HG03175 (cell line): ENCODE data around the gene SVIL.
"Not testable (repeated sequence)": the region's sequence is repeated elsewhere in the genome, so short reads cannot be mapped to it uniquely, and the experiment has no call there.

Experiments used
- ATAC-seq: cut with Tn5 transposase; IDR thresholded peaks from one replicate; pipeline ENCODE4 v1.9.1; 2021; ENCODE audit warnings: mild to moderate bottlenecking, moderate library complexity; ENCODE audit not compliant: unreplicated experiment

SVIL gene

DNA sequence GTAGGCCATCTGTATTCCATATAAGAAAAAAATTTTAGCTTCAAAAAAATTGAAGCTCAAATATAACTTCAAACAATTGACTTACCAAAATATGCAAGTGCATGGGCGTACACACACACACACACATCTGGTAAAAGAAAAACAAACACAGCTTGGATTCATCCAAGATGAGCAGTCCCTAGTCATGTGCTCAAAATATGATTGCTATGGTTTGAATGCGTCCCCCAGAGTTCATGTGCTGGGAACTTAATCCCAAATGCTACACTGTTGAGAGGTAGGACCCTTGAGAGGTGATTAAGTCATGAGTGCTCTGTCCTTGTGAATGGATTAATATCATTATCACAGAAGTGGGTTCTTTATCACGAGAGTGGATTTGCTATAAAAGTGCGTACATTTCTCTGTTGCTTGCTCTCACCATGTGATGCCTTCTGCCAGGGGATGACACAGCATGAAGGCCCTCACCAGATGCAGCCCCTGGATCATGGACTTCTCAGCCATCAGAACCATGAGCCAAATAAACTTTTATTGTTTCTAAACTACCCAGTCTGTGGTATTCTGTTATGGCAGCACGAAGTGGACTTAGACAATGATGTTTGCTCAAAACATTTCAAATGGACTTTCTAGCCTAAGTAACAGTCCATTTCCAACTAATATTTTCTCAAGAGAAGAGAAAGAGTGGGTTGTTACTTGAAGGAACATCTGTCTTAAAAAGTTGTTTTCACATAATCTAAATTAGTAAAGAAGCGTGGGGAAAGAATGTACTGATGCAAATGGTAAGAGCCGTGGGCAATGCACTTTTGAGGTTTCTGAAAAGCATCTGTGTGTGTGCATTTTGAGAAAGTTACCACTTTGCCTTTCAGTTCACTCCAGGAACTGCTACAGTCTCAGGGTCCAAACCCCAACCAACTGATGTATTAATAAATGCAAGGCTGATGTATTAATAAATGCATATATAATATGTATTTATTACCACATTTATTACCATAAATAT is 15.1 kb upstream of the SVIL start:
- no peak for ATAC-seq

DNA sequence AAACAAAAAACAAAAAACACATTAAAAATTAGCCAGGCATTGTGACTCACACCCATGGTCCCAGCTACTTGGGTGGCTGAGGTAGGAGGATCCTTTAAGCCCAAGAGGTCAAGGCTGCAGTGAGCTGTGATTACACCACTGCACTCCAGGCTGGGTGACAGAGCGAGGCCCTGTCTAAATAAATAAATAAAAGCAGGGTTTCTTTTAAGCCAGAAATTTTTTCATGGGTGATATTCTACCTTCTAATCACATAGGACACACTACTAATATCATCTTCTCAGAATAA is 14.2 kb upstream of the SVIL start:
- ATAC-seq = no peak

DNA sequence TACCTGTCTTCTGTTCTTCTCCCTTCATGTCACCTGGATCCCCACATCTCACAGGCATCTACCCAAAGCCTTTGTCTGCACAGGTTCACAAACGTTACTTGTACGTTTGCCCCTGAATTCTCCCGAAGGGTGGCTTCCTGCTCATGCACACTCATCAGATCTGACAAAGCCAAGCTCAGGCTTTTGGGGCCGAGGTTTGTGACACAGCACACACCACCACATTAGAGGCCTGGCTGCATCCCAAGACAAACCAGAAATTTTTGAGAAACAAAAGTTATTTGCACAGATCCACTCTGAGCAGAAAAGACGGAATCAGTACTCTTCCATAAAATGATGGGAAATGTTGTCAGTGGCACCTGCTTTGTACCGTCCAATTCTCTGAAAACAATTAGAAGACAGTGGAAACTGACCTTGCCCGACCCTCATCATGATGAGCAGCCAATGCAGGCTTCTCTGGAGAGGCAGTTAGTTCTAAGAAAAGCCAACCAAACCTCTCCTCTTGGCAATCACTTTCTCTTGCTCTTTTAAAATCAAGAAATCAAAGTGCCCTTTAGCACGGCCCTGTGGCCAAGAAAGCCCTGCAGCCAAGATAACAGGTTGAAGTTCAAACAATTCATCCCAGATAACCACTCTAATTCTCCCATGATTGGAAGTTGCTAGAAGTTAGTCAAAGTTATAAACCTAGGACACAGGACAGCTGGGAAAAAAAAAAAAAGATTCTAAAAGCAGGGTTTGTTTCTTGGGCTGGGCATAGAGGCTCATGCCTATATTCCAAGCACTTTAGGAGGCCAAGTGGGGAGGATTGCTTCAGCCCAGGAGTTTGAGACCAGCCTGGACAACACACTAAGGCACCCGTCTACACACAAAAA is 13.6 kb upstream of the SVIL start:
- ATAC-seq = no peak

DNA sequence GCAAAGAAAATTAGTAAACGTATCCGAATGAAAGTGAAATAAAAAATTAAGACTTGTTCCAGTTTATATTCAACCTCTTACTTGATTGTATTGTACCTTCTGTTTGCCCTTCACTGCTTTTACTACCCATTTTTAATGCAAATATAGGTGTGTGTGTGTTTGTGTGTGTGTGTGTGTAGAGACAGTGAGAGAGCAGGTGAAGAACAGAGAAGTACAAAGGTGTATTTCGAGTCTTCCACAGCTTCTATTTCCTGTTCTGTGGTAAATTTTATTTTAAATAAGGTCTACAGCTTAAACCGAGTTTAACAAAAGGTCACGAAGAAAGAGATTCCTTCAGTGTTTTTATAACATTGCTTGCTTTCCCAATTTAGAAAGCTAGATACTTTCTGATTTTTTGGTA is 12.7 kb upstream of the SVIL start:
- ATAC-seq = no peak

DNA sequence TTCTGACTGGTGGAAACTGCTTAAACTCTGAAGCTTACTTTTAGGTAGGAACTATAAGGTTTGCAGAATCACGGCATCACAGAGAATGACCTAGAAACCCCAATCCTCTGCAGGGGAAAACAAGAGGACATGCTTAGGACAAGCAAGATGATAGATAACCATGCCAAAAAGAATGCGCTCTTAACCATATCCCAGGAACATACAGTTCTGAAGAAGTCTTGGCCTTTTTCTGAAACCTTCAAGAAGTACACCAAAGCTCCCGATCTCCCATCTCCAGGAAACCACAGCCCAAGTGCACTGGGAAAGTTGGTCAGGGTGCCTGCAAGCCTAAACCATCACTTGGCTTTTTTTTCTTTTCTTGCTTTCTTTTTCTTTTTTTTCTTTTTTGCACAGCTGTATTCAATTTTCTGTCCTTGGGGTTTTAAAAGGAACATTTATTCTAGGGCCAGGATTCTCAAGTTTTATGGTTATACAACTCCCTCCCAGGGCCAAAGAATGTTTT is 12.2 kb upstream of the SVIL start:
- ATAC-seq = no peak

DNA sequence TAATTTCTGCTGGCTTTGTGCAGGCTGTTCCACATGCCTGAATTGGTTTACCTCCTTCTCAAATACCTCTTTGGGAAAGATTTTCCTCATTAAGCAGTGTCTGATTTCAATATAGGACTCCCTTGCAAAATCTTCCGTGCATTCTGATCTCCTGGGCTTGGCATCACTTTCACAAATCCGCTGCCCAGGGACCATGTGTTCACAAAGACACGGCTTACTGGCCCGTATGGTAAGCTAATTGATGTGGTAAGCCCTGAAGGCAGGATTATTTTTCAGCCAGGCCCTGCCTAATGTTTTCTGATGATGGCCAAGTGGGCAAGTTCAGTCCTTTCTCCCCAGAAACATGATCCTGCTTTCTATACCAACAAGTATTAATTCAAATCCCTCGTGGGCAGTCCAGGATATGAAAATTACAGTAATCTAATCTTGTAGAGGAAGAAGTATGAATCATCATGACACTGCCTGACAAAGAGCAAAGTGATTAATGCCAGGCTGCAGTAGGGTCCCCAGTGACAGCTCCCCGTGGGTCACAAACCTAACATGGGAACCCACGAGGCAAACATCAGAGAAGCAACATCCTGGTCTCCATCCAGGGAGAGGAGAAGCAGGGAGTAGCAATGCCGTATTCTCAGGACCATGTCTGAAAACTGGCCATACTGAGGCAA is 11.6 kb upstream of the SVIL start:
- no peak for ATAC-seq

DNA sequence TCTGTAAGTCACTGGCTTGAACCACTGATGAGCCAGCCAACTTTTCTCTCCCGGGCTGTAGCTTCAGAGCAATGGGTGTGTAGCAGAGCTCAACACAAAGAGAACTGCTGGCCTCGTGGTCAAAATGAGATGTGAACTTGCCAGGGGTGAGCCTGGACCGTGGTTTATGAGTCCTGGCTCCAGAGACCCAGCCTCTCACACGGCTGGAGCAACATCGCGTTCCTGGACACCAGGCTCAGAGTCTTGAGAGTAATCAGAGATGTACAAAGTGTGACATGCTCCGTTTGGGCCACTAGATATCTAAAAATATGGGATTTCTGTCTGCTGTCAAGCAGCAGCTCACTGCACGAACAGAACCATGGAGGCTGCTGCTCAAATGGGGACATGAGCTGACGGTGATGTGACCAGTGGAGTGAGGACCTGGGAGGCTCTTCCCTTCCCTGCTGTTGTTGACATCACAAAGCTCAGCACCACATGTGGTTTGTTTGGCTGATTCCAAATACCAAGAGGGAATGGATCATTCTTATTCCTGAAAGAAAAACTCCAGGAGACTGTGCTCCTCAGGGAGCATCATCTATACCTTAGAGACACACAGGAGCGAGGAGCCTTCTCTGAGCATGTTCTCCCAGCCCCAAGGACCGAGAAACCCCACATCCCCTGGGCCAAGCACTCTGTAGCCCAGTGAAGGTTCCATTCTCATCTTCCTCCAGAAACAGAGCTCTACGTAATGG is 9.2 kb upstream of the SVIL start:
- ATAC-seq = no peak

DNA sequence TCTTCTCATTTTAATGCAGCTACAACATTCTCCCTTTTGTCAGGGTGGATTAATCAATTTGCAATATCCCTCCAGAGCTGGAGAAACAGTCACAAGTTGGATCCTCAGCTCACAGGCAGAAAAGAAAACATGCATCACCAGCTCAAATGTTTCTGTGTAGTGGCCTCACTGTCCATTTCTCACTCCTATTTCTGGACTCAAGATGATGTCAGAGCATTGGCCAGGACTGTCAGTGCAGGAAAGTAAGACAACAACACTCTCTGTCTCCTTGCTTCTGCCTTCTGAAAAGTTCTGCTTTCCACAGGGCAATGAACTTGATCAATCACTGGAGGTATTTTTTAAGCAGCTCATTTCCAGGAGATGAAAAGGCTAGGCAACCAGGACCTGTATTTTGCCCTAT is 8.2 kb upstream of the SVIL start:
- ATAC-seq = no peak

DNA sequence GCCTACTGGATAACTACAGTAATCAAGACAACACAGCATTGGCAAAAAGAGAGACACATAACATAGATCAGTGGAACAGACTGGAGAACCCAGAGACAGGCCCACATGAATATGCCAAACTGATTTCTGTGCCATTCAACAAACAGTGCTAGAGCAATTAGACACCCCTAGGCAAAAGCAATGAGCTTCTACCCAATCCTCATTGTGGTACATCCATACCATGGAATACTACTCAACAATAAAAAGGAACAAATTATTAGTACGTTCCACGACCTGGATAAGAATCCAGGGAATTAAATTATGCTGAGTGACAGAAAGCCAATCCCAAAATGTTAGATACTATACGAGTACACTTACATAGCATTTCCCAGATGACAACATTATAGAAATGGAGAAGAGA is 2.8 kb upstream of the SVIL start:
- ATAC-seq = no peak

DNA sequence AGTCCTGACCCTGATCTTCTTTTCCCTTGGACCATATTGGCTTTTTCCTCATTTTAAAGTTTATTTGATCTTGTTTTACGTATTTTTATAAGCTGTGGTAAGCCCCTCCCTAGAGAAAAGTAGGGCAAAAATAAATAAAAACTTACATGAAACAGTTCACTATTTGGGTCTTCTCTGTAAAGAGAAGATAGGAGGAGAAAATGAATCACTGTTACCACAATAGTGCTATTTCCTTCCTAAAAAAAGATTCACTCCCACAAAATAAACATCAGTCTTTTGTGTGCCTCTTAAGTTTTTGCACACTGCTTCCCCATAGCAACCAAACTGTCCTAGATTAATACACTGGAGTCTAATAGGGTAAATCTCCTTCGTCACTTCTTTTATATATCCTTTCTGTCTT is 1.4 kb upstream of the SVIL start:
- ATAC-seq = no peak

DNA sequence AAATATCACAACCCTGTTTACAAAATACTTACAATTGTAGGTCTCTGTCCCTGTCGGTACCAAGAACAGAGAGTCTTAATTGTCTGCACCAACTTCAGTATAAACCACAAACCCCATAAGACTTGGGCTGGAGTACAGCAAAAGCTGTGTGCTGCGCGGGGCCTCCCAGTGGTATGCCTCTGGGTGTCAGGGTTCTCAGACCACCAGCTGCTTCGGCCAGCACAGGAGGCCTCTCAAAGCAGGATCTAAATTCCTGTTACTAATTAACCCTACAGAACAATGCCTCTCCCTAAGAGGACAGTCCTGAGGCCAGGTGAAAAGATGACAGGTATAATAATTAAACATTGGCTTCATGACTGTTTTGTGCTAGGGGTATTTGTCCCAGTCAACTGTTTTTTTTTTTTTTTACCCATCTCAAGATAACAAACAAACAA is 957 bp upstream of the SVIL start:
- peak; percentile 76 for ATAC-seq

DNA sequence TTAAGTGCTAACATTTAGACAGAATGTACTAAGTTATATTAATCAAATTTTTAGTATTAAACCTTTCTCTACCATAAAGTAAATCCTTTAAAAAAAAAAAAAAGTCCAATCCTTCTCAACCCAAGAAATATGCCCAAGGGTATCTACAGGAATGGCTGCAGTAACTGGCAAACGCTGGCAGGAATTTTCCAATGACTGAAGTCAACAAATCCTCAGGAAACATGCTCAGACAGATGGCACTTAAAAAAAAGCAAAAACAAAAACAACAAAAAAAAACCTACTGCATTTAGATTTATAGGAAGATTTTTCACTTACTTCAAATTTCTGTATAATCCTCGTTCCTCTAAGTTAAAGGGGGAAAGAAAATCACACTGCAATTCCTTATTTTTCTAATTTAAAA is 666 bp downstream of the SVIL start:
- no peak for ATAC-seq

DNA sequence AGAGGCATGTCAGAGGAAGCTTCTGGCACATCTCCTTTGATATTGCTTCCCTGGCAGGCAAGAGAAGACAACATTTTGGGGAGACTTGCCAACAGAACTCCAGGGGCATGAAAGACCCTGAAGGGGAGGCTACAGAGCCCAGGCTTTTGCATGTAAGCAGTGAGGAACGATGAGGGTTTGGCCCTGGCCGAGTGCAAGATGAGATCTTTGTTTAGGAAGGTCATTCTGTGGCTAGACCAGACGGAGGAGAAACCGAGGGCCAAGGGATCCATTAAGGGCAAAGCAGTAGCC is 3.8 kb downstream of the SVIL start:
- ATAC-seq = no peak

DNA sequence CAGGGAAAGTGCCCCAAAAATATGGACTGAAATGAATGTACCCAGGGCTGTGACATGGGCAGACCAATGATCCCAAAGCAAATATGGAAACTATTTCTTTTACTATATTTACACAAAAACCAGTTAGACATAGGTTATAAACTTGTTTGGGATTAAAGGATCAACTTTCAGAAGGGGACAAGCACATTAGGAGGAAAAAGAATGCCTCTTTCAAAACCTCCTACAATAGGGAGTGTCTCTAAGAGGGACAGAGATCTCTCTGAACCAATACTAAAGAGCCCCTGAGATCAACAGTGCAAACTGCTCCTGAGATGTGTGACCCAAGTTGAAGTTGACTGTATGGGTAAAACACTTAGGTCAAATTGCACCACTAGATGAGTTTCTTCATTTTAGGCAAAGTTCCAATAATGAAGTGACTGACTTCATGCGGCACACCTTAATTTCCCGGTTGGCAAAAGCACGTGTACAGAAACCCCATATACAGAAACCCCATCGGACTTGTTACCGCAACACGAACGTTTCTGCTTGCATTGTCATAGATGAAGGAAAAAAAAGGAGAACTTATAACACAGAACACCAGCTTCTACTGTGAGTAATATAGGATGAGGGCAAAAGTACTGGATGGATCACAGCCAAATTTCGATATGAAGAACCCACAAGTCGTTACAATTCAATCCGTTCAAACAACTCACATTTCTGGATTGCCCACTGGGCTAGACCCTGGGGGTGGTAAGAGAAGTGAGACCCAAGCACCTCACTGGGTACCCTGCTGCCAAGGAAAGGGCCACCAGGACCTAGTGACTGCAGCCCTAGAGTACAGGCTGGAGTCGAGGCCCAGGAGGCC is 4.3 kb downstream of the SVIL start:
- no peak for ATAC-seq

DNA sequence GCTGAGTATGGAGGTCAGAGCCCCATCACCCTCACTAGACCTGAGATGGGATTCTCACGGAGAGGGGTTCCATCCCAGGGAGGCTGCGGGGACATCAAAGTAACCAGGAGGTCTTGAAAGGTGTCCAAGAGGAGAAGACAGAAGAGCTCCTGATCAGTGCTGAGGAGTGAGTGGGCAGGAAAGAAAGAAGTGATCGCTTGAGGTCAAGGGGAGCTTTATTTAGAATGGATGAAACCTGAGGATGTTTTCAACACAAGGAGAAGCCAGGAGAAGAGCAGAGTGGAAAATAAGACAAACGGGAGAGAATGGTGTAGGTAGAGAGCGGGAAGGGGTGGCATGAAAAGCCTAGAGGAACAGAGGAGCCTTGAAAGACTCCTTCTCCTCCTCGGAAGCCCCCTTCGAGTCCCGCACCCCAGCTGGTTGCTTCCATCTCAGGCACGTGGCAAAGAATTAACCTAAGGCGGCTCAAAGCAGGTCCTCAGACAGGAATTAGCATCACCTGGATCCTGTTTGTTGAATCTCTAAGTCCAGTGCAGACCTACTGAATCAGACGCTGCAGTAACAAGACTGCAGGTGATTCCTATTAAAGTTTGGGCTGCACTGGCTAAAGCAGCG is 5.8 kb downstream of the SVIL start:
- no peak for ATAC-seq

DNA sequence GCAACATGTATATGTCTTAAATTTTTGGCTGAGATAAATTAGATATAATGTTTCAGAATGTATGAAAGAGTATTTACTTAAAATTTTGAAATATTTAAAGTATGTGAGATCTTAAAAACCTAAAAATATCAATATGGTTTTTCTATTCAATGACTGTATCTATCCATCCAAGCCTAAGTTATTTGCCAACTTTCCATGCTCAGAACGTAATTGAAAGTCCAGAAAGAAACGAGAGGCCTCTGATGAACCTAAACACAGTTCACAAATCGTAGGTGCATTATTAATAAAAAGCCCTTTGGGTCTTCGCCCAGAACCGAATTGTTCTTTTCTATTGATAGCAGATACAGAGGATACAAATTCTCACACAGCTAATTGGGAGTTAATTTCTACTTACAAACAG is 6.5 kb downstream of the SVIL start:
- no peak for ATAC-seq

DNA sequence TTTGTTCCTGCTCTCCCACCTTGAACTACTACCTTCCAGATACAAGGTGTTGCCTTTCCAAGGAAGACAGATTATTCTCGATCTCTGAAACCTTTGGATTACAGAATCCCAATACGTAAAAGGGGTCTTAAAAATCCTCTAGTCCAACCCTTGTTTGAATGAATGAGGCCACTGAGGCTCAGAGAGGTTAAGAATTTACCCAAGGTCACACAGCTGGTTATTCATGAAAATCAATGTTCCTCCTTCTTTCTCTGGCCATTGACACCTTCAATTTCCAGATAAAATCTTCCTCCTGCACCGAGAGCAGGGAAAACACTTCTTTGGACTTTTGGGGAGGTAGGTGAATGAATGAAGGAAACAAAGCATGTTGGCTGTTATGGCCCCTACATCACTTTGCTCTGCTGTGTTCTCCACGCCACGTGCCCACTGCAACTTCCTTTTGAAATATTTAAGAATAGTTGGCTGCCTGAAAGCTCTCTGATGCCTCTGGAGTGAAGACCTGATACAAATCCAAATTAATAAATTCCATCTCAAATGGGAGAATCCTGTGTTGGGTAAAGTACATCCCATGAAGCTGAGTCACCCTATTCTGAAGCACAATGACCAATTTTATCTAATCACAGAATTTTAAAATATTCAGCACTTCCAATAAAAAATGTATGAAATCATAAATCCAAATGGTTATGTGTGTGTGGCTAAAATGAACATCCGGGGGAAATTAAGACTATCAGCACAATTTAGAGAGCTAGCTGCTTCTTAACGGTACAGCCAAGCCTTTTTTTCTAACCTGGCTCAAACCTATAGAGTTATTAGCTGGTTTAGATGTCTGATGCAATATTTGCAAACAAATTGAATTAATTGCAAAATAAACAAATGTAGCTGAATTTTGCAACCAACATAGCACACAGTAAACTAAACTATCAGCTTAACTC is 7.3 kb downstream of the SVIL start:
- no peak for ATAC-seq

DNA sequence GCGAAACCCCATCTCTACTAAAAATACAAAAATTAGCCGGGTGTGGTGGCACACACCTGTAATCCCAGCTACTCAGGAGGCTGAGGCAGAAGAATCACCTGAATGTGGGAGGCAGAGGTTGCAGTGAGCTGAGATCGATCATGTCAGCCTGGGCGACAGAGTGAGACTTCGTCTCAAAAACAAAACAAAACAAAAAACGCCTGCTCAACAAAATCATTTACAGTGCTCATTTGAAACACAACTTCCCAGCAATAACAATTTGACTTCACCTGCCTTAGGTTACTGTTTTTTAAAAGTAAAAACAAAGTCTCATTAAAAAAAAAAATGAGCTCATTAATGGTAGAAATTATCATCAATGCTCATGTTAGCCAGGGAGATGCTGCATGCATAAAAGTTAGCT is 10.4 kb downstream of the SVIL start:
- ATAC-seq = not testable (repeated sequence)
